ENCODE results near the gene GRB14.

Gene GRB14

GRCh38 chr2:164457271-164457670 lies 164.0 kb downstream of the GRB14 start:
- Histone ChIP-seq H3K27me3 (ENCODE audit: control insufficient read depth, insufficient read depth, low read length) (no peaks in the 10 kb centered on the region), H3K27ac (ENCODE audit: low read depth, low read length) (no peak overlapping the region), H3K4me3 (ENCODE audit: low read depth, low read length) (no peak overlapping the region), H3K4me1 (ENCODE audit: control insufficient read depth, insufficient read depth, low read length) (peaks cover 12% of the 10 kb centered on the region), H3K9me3 (ENCODE audit: control insufficient read depth, insufficient read depth, low read length) (no peaks in the 10 kb centered on the region), H3K9ac (ENCODE audit: low read depth, low read length) (no peak overlapping the region), H3K36me3 (ENCODE audit: control insufficient read depth, insufficient read depth, low read length) (no peaks in the 10 kb centered on the region)

- Histone ChIP-seq H3K27ac (ENCODE audit: low read depth, low read length) (no peak overlapping the region), H3K4me3 (ENCODE audit: low read depth, low read length) (no peak overlapping the region), H3K9ac (ENCODE audit: low read depth, low read length) (no peak overlapping the region), H3K27me3 (ENCODE audit: control insufficient read depth, insufficient read depth, low read length) (no peaks in the 10 kb centered on the region), H3K4me1 (ENCODE audit: control insufficient read depth, insufficient read depth, low read length) (peaks cover 12% of the 10 kb centered on the region), H3K36me3 (ENCODE audit: control insufficient read depth, insufficient read depth, low read length) (no peaks in the 10 kb centered on the region), H3K9me3 (ENCODE audit: control insufficient read depth, insufficient read depth, low read length) (no peaks in the 10 kb centered on the region)
These were observed 164.7 kb downstream of the GRB14 start for GRCh38 chr2:164456619-164457018.

- Histone ChIP-seq H3K9me3 (ENCODE audit: control insufficient read depth, insufficient read depth, low read length) (no peaks in the 10 kb centered on the region), H3K4me3 (ENCODE audit: low read depth, low read length) (no peak overlapping the region), H3K36me3 (ENCODE audit: control insufficient read depth, insufficient read depth, low read length) (no peaks in the 10 kb centered on the region), H3K4me1 (ENCODE audit: control insufficient read depth, insufficient read depth, low read length) (peaks cover 9% of the 10 kb centered on the region), H3K27me3 (ENCODE audit: control insufficient read depth, insufficient read depth, low read length) (no peaks in the 10 kb centered on the region), H3K27ac (ENCODE audit: low read depth, low read length) (no peak overlapping the region), H3K9ac (ENCODE audit: low read depth, low read length) (no peak overlapping the region)
These were observed 167.5 kb downstream of the GRB14 start for GRCh38 chr2:164453656-164454305.

GRCh38 chr2:164450278-164450677 lies 171.0 kb downstream of the GRB14 start:
- Histone ChIP-seq H3K9me3 (ENCODE audit: control insufficient read depth, insufficient read depth, low read length) (no peaks in the 10 kb centered on the region), H3K27ac (ENCODE audit: low read depth, low read length) (no peak overlapping the region), H3K27me3 (ENCODE audit: control insufficient read depth, insufficient read depth, low read length) (no peaks in the 10 kb centered on the region), H3K4me1 (ENCODE audit: control insufficient read depth, insufficient read depth, low read length) (no peaks in the 10 kb centered on the region), H3K4me3 (ENCODE audit: low read depth, low read length) (no peak overlapping the region), H3K36me3 (ENCODE audit: control insufficient read depth, insufficient read depth, low read length) (no peaks in the 10 kb centered on the region), H3K9ac (ENCODE audit: low read depth, low read length) (no peak overlapping the region)

- Histone ChIP-seq H3K4me3 (ENCODE audit: low read depth, low read length) (no peak overlapping the region), H3K9me3 (ENCODE audit: control insufficient read depth, insufficient read depth, low read length) (no peaks in the 10 kb centered on the region), H3K9ac (ENCODE audit: low read depth, low read length) (no peak overlapping the region), H3K27me3 (ENCODE audit: control insufficient read depth, insufficient read depth, low read length) (no peaks in the 10 kb centered on the region), H3K4me1 (ENCODE audit: control insufficient read depth, insufficient read depth, low read length) (no peaks in the 10 kb centered on the region), H3K36me3 (ENCODE audit: control insufficient read depth, insufficient read depth, low read length) (no peaks in the 10 kb centered on the region), H3K27ac (ENCODE audit: low read depth, low read length) (no peak overlapping the region)
These were observed 171.6 kb downstream of the GRB14 start for GRCh38 chr2:164449706-164450105.

GRCh38 chr2:164447660-164448059 lies 173.6 kb downstream of the GRB14 start:
- no peak overlapping the region for H3K9ac ChIP-seq (ENCODE audit: low read depth, low read length)
- no peaks in the 10 kb centered on the region for H3K36me3 ChIP-seq (ENCODE audit: control insufficient read depth, insufficient read depth, low read length)
- H3K27ac ChIP-seq (ENCODE audit: low read depth, low read length): no peak overlapping the region
- H3K4me1 ChIP-seq (ENCODE audit: control insufficient read depth, insufficient read depth, low read length): no peaks in the 10 kb centered on the region
- no peaks in the 10 kb centered on the region for H3K27me3 ChIP-seq (ENCODE audit: control insufficient read depth, insufficient read depth, low read length)
- H3K4me3 ChIP-seq (ENCODE audit: low read depth, low read length): no peak overlapping the region
- no peaks in the 10 kb centered on the region for H3K9me3 ChIP-seq (ENCODE audit: control insufficient read depth, insufficient read depth, low read length)
